ENCODE measurements around the gene SNRPF.

Gene SNRPF

DNA sequence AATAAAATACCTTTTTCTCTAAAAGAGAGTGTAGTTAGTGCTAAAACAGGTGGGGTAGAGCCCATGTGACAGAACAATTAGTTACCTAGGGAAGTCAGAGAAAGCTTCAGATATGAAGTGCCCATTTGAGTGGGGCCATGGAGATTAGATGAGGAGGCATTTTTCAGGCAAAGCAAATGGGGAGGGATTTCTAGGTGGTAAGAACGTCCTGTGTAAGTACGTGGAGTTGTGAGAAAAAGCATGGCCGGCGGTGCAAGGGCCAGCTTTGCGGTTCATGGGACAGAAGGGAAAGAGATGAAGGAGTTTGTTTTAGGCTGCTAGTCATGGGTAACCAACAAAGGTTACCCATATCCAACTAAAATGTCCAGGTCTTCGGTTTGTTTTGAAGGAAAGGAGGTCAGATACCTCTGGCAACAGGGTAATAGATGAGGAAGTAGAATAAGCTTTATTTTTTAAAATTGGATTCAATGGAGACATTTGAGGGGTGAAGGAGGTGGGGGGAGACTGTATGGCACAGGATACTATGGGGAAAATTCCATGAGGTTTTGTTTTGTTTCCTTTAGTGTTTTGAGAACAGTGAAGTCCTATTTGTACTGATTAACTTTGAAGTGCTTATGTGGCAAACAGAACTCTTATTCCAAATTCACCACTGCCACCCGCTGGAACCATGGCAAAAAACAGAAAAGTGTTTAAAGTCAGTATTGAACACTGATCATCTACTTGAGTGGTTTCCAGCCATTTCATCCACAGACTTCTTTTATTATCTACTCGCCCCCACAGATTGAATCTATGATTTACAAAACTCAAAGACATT is 10.0 kb upstream of the SNRPF start:
- H3K4me3 ChIP-seq (ENCODE audit: low read length): no peak overlapping the region
- no peak for TF ChIP-seq ZNF274 (IDR thresholded peaks at IDR 0.05; ENCODE audit: low read depth, low read length)

DNA sequence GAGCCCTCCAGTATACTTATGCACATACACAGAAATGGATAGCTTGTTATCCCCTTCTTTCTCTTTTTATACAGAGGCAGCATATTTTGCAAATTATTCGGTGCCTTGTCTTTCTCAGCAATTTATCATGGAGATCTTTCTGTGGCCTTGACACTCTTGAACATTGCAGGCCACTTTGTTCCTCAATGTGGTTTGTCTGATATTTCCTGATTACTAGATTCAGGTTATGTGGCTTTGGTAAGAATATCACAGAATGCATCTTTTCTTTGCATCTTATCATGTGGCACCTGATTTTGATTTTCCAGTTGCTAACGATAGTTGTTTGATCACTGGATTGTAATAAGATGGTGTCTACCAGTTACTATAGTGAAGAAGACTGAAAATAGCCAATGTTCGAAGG is 7.1 kb upstream of the SNRPF start:
- no peak for TF ChIP-seq ZNF274 (IDR thresholded peaks at IDR 0.05; ENCODE audit: low read depth, low read length)

DNA sequence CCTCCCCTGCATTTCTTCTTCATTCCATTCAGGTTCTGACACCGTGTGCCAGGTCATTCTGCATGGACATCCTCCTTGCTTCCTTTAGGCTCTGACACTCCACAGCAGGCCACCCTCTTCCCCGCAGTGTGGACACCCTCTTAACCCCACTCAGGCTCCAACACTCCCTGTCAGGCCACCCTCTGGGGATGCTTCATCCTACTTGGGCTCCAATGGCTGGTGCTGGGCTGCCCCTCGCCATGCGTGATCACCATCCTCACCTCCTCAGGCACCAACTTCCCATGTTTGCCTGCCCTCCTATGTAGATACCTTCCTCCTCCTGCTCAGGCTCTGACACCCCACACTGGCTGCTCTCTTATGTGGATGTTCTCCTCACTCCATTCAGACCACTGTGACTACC is 6.6 kb upstream of the SNRPF start:
- TF ChIP-seq ZNF274 (IDR thresholded peaks at IDR 0.05; ENCODE audit: low read depth, low read length): no peak
- H3K4me3 ChIP-seq (ENCODE audit: low read length): no peak overlapping the region

More for the DNA sequence above, 7.1 kb upstream of the SNRPF start:
- no peak overlapping the region for H3K4me3 ChIP-seq (ENCODE audit: low read length)

DNA sequence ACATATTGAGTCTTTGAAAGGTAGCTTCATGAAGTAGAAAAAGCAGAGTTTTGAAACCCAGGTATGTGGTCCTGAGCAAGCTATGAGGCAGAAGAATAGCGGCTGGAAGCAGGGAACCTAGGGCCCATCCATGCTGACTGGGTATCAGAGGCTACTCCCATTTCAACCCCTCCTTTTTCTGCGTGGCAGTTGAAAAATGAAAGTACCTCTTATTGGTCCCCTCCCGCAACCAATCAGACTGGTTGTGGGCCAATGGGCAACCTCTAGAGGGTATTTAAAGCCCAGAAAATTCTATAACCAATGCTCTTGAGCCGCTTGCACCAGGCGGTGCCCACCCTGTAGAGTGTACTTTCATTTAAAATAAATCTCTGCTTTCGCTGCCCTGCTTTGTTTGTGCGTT is 1.6 kb upstream of the SNRPF start:
- TF ChIP-seq ZNF274 (IDR thresholded peaks at IDR 0.05; ENCODE audit: low read depth, low read length): no peak
- H3K4me3 ChIP-seq (ENCODE audit: low read length): no peak overlapping the region

DNA sequence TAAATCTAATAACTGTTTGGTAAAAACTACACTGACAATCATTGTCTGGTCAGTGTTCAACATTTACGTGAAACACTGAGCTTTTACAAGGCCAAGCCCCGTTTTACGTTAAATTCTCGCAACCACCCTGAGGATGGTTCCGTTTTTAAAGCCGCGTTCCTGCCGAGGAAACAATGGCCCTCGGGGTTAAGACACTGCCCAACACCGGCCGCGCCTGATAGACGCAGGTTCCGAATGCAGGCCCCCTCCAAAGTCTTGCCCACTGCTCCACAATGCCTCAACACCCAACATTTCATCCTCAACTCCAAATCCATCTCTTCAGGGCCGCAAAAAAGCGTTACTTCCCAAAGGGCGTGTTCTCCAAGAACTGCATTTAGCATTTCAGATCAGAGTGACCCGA is 953 bp upstream of the SNRPF start:
- H3K4me3 ChIP-seq (ENCODE audit: low read length): no peak overlapping the region
- no peak for TF ChIP-seq ZNF274 (IDR thresholded peaks at IDR 0.05; ENCODE audit: low read depth, low read length)

DNA sequence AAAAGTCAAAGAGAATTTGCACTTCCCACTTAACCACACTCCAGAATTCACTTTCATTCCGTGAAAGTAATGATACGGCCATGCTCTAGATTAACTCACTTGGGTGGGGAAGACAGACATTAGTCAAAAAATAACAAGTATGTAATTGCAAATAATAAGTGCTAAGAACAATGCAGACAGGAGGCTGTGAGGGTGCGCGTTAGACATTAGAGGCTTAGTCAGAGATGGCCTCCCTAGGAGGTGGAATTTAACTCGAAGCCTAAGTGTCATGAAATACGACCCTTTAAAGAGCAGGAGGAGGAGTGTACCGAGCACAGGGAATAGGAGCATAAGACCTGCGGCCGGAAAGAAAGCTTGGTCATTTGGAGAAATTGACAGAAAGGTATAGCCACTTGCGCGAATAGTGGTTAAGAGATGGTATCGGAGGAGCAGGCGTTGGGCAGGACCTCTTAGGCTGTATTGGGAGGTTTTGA is 628 bp downstream of the SNRPF start:
- TF ChIP-seq ZNF274 (IDR thresholded peaks at IDR 0.05; ENCODE audit: low read depth, low read length): no peak
- H3K4me3 ChIP-seq (ENCODE audit: low read length): peak overlapping the region; percentile 90

DNA sequence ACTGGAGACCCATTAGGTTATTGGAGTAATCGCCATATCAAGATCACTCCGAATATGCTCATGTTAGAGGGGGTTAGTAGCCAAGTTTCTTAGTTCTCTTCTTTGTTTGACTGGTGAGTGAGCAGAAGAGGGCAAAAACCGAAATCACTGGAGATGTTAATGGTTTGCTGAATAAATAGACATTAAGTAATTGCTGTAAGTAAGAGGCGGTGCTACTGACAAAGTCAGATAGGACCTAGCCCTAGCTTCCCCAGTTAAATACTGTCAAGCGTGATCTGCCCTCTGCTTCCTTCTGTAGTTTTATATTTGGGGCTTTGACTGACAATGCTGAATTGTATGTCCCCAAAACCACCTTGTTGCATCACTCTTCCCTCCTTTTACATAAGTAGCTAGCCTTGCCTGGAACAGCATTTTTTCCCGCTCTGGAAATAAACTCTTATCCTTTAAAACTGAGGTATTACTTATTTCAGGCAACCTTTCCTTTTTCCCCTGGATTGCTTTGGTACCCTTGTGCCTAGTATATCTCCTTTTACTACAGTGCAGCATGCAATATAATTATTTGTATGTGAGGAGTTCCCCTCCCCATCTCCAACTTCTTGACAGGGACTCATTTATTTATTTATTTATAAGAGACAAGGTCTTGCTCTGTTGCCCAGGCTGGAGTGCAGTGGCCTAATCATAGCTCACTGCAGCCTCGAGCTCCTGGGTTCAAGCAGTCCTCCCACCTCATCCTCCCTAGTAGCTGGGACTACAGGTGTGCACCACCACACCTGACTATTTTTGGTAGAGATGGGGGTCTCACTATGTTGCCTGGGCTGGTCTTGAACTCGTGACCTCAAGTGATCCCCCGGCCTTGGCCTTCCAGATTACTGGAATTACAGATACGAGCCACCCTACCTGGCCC is 1.4 kb downstream of the SNRPF start:
- no peak for TF ChIP-seq ZNF274 (IDR thresholded peaks at IDR 0.05; ENCODE audit: low read depth, low read length)
- peak overlapping the region; percentile 90 for H3K4me3 ChIP-seq (ENCODE audit: low read length)

DNA sequence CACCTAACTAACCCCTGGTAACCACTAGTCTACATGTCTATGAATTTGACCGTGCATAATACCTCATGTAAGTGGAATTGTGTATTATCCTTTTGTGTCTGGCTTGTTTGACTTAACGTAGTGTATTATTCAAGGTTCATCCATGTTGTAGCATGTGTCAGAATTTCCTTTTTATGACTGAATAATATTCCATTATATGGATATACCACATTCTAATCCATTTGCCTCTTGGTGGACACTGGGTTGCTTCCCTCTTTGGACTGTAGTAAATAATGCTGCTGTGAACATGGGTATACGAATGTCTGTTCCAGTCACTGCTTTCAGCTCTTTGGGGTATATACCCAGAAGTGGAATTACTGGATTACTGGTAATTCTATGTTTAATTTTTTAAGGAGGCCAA is 3.3 kb downstream of the SNRPF start:
- no peak for TF ChIP-seq ZNF274 (IDR thresholded peaks at IDR 0.05; ENCODE audit: low read depth, low read length)
- H3K4me3 ChIP-seq (ENCODE audit: low read length): no peak overlapping the region

DNA sequence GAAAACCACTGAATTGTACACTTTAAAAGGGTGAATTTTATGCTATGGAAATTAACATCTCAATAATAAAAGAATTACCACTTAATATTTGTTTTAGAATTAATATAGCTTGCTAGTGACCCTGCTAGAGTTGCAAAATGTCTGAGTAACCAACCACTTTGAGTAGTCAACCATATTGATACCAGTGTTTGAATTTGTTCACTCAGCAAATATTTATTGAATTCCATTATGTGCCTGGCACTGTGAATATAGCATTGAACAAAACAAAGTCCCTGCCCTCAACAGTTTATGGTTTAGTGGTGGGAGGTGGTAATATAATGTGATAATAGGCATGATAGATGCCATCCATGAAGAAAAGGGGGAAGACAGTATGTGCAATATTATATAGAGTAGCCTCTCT is 4.6 kb downstream of the SNRPF start:
- no peak overlapping the region for H3K4me3 ChIP-seq (ENCODE audit: low read length)
- no peak for TF ChIP-seq ZNF274 (IDR thresholded peaks at IDR 0.05; ENCODE audit: low read depth, low read length)

DNA sequence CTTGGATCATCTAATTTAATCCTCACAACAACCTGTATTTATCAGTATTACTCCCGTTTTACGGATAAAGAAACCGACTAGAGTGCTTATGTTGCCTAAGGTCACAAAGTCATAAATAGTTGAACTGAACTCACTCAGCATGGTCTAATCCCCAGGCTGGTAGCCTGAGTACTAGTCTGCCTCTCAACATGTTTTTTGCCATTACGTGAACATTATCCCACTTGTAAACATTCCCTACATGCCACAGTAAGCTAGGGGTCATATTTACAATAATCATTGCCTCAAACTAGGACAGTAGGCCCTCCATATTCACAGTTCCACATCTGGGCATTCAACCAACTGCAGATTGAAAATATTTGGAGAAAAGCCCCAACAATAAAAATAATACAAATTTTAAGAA is 12.1 kb downstream of the SNRPF start:
- H3K4me3 ChIP-seq (ENCODE audit: low read length): no peak overlapping the region
- TF ChIP-seq ZNF274 (IDR thresholded peaks at IDR 0.05; ENCODE audit: low read depth, low read length): no peak

DNA sequence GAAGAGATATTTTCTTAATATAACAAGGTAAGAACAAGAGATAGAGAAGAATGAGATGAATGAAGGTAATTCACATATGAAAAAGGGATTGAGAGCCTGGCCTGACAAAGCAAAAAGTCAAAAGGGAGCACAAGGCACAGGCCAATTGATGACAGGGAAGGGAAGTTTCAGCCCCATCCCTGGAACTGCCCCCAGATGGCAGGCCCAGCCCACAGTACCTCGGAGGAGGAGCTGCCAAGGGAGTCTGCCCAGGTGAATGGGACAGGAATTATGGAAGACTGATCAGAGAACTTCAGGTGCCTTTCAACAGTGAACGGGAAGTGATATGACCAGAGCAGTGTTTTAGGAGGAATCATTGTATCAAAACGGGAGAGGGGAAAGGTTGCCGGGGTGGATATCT is 15.7 kb downstream of the SNRPF start:
- TF ChIP-seq ZNF274 (IDR thresholded peaks at IDR 0.05; ENCODE audit: low read depth, low read length): no peak
- H3K4me3 ChIP-seq (ENCODE audit: low read length): no peak overlapping the region

DNA sequence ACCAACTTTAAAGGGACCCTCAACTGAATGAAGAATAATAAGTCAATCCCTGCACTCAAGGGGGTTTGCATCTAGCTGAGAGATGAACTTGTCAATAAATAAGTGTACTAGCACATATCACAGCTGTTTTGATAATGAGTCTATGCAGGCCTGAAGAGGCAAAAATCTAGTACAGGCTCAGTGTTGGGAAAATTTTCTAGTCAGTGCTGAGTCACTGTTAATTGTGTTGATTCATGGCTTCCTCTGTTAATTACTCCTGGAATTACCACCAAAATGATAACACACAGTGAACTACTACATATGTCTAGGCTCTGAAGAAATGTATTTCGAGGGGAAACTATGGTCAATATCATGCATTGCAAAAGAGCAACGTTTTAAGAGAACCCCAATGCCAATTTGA is 18.9 kb downstream of the SNRPF start:
- no peak overlapping the region for H3K4me3 ChIP-seq (ENCODE audit: low read length)
- TF ChIP-seq ZNF274 (IDR thresholded peaks at IDR 0.05; ENCODE audit: low read depth, low read length): no peak

DNA sequence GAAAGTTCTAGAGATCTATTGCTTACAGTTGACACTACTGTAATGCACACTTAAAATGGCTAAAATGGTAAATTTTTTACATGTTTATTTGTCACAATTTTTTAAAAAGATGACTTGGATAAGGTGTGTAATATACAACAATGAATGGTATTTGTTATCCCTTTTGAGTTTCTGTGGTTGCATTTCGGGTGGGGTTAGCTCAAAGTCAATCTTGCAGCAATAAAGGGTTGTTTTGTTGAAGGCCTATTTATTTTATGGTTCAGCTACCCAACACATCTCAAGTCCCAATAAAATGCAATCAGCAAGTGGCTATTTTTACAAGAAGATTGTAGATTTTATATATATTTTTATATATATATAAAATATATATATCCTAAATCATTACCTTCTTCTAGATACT is 22.1 kb downstream of the SNRPF start:
- no peak overlapping the region for H3K4me3 ChIP-seq (ENCODE audit: low read length)
- no peak for TF ChIP-seq ZNF274 (IDR thresholded peaks at IDR 0.05; ENCODE audit: low read depth, low read length)

DNA sequence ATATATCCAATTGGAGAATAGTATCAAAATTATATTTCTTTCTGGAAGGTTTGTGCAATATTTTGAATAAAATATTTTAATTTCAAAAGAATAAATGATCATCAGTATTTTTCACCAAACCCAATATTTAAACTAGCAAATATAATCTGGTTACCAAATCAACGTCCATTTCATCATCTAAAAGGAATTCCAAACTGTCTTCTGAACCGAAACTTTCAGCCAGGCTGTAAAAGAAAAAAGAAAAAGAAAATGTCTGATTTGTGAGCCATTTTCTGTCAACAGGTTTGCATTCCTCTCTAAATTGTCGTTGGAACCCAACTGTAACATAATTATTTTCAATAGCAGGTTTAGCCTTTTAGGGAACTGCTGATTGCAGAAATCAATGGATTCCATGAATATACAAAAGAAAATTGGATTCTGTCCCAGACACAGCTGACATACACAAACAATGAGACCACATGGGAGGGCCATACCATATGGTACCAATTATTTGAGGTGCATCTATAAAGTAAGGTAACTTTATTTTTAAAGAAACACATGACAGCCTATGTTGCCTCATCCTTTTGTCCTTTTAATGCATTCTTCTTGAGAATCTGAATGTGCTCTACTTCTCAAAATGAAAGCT is 22.7 kb downstream of the SNRPF start:
- no peak overlapping the region for H3K4me3 ChIP-seq (ENCODE audit: low read length)
- no peak for TF ChIP-seq ZNF274 (IDR thresholded peaks at IDR 0.05; ENCODE audit: low read depth, low read length)

All from GM08714 (cell line).